Neural progenitor cell (in vitro differentiated cells): ENCODE measurements around the gene SPRTN.

Experiments used
- CTCF ChIP-seq: fragments of 200-600 bp; sonication (generic); IDR thresholded peaks from 2 replicates; pipeline ENCODE4 v1.5.1; 2017; ENCODE audit warnings: antibody characterized with exemption, mild to moderate bottlenecking
- EZH2 ChIP-seq: fragments of 200-600 bp; sonication (generic); IDR thresholded peaks from 2 replicates; pipeline ENCODE4 v1.6.1; 2017; ENCODE audit warnings: antibody characterized with exemption, mild to moderate bottlenecking, moderate library complexity
- EZH2phosphoT487 ChIP-seq: fragments of 200-600 bp; sonication (generic); IDR thresholded peaks from 2 replicates; pipeline ENCODE4 v1.6.1; 2017; ENCODE audit warnings: antibody characterized with exemption

GRCh38 chr1:231332761-231333160 lies 5.3 kb upstream of the SPRTN start:
- no peak for TF ChIP-seq CTCF
- no peak for TF ChIP-seq EZH2
- TF ChIP-seq EZH2phosphoT487: no peak
